ENCODE data around the gene YES1.

DNA sequence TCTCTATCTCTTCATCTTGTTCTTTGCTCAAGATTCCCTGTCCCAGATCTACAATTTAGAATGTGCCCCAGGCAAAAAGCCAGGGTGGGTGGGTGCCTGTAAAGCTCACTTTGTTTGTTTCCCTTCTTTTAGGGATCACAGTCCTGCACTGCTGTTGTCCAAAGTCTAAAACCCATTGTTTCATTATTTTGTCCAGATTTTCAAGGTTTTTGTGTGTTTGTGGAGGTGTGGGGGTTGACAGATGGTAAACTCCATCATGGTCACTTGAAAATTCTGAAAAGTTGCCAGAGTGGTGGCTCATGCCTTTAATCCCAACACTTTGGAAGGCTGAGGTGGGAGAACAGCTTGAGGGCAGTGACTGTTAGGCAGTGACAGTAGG is 41.5 kb downstream of the YES1 start:
- TF ChIP-seq, protein P1, sequence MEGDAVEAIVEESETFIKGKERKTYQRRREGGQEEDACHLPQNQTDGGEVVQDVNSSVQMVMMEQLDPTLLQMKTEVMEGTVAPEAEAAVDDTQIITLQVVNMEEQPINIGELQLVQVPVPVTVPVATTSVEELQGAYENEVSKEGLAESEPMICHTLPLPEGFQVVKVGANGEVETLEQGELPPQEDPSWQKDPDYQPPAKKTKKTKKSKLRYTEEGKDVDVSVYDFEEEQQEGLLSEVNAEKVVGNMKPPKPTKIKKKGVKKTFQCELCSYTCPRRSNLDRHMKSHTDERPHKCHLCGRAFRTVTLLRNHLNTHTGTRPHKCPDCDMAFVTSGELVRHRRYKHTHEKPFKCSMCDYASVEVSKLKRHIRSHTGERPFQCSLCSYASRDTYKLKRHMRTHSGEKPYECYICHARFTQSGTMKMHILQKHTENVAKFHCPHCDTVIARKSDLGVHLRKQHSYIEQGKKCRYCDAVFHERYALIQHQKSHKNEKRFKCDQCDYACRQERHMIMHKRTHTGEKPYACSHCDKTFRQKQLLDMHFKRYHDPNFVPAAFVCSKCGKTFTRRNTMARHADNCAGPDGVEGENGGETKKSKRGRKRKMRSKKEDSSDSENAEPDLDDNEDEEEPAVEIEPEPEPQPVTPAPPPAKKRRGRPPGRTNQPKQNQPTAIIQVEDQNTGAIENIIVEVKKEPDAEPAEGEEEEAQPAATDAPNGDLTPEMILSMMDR (conservative IDR thresholded peaks at IDR 0.05): no peak
- no peak for TF ChIP-seq ZFX (IDR thresholded peaks at IDR 0.05)
